HEK293T (cell line): ENCODE results near the gene COL1A2.

Experiments used
- BHLHE40 ChIP-seq: fragments of 450-650 bp; IDR thresholded peaks from 2 replicates; pipeline ENCODE4 v1.6.1; 2016; ENCODE audit warnings: mild to moderate bottlenecking, moderate library complexity, borderline replicate concordance
- FOXA1 ChIP-seq: fragments of 450-650 bp; IDR thresholded peaks from 2 replicates; pipeline ENCODE4 v1.6.1; 2016; ENCODE audit warnings: mild to moderate bottlenecking
- FOXK2 ChIP-seq: fragments of 450-650 bp; IDR thresholded peaks from 2 replicates; pipeline ENCODE4 v1.6.1; 2016; ENCODE audit warnings: mild to moderate bottlenecking
- FOXM1 ChIP-seq: fragments of 450-650 bp; IDR thresholded peaks from 2 replicates; pipeline ENCODE4 v1.6.1; 2017; ENCODE audit warnings: mild to moderate bottlenecking, borderline replicate concordance
- L3MBTL2 ChIP-seq: fragments of 450-650 bp; conservative IDR thresholded peaks from 2 replicates; pipeline ENCODE4 v1.6.1; 2016; ENCODE audit warnings: mild to moderate bottlenecking
- NFRKB ChIP-seq: fragments of 450-650 bp; IDR thresholded peaks from 2 replicates; pipeline ENCODE4 v1.6.1; 2016; ENCODE audit warnings: mild to moderate bottlenecking, moderate library complexity
- SP1 ChIP-seq: fragments of 450-650 bp; IDR thresholded peaks from 2 replicates; pipeline ENCODE4 v1.6.1; 2017
- SUZ12 ChIP-seq: fragments of 450-650 bp; IDR thresholded peaks from 2 replicates; pipeline ENCODE4 v1.6.1; 2016; ENCODE audit warnings: mild to moderate bottlenecking
- TARDBP ChIP-seq: fragments of 450-650 bp; IDR thresholded peaks from 2 replicates; pipeline ENCODE4 v1.6.1; 2016
- ZNF384 ChIP-seq: fragments of 450-650 bp; IDR thresholded peaks from 2 replicates; pipeline ENCODE4 v1.6.1; 2016

GRCh38 chr7:94421681-94422080, 27.0 kb downstream of the COL1A2 start:
- TF ChIP-seq ZNF384 (no peak), FOXK2 (no peak), FOXA1 (no peak), L3MBTL2 (no peak), SP1 (no peak), BHLHE40 (no peak), SUZ12 (no peak), NFRKB (no peak), FOXM1 (no peak), TARDBP (no peak)
